ENCODE data around the gene C3orf62.

GRCh38 chr3:49265661-49266386 is 11.2 kb downstream of the C3orf62 start:
- no peak for TF ChIP-seq EP300 (IDR thresholded peaks at IDR 0.05)
- TF ChIP-seq POLR2AphosphoS5 (IDR thresholded peaks at IDR 0.05), result no peak
- TF ChIP-seq CTCF (IDR thresholded peaks at IDR 0.05), result no peak
